ENCODE measurements around the gene ARID2. TPM values are rescaled to one million over a fixed set of nuclear protein-coding genes. Genes with fewer than 3 reads are reported as not detected.

ARID2 gene
- total RNA-seq, 2 donors from 2014 or later: 19.1 to 26.2 TPM

GRCh38 chr12:45907955-45908354 lies 178.4 kb downstream of the ARID2 start:
- no peak for TF ChIP-seq CTCF (IDR thresholded peaks at IDR 0.05)
- TF ChIP-seq POLR2A (IDR thresholded peaks at IDR 0.05): no peak
- 71 to 84% methylated on average over 4 of the region's 4 CpGs for WGBS, 2 donors
- intact Hi-C loops (cut with DNase I): no loop called here
- no peaks in the 10 kb centered on the region for H3K9me3 ChIP-seq
- H3K27me3 ChIP-seq: no peaks in the 10 kb centered on the region
- H3K4me3 ChIP-seq: no peak overlapping the region
- DNase-seq (no peak), ATAC-seq (no peak)
- no peaks in the 10 kb centered on the region for H3K36me3 ChIP-seq (replicated peaks in 1 of 2; ENCODE audit: insufficient read depth in 1 of 2, low read depth in 2 of 2)
- H3K27ac ChIP-seq: no peak overlapping the region
- peaks cover 17% of the 10 kb centered on the region for H3K4me1 ChIP-seq

DNA sequence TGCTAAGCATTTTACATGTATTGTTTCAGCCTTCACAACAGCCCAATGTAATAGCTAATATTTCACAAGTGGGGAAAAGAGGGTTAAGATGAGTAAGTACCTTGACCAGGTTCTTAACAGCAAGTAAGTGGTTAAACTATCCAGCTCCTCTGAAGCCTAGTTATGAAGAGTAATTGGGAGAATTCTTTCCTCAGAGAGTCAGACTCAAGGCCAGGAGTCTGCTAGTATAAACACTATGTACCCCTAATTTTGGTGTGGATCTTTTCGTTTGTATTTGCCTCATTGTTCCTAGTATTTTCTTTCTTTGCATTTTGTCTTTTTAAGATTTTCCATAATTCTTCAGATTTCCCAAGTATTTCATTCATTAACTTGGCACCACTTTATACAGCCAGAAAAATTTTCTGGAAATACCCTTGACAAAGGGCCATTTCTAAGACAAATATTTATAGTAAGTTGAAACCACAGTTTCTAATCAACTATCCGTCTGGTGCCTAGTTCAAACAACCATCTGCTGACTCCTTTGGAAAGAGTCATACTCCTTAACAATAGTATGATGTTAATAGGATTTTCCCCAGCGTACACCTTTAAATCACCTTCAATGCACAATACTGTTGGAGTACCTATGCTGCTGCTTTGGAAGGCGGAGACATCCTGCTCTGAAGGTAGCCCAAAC lies 179.7 kb downstream of the ARID2 start:
- 32% methylated on average over 4 of the region's 4 CpGs for WGBS, 2 donors
- H3K27ac ChIP-seq: peak overlapping the region in 1 of 4 donors; percentile 37
- DNase-seq (no peak), ATAC-seq (peak; percentile 43)
- no peaks in the 10 kb centered on the region for H3K36me3 ChIP-seq (replicated peaks in 1 of 2; ENCODE audit: insufficient read depth in 1 of 2, low read depth in 2 of 2)
- TF ChIP-seq POLR2A (IDR thresholded peaks at IDR 0.05) (no peak), CTCF (IDR thresholded peaks at IDR 0.05) (no peak)
- no peaks in the 10 kb centered on the region for H3K27me3 ChIP-seq
- H3K4me3 ChIP-seq: no peak overlapping the region
- intact Hi-C loops (cut with DNase I): no loop called here
- no peaks in the 10 kb centered on the region for H3K9me3 ChIP-seq
- H3K4me1 ChIP-seq: peaks cover 20% of the 10 kb centered on the region

GRCh38 chr12:45912774-45913173 lies 183.3 kb downstream of the ARID2 start:
- WGBS, 2 donors: 27 to 30% methylated on average over 3 of the region's 3 CpGs
- H3K4me3 ChIP-seq: no peak overlapping the region
- no peak overlapping the region for H3K27ac ChIP-seq
- TF ChIP-seq CTCF (IDR thresholded peaks at IDR 0.05) (no peak), POLR2A (IDR thresholded peaks at IDR 0.05) (no peak)
- no peaks in the 10 kb centered on the region for H3K9me3 ChIP-seq
- no peaks in the 10 kb centered on the region for H3K27me3 ChIP-seq
- intact Hi-C loops (cut with DNase I): no loop called here
- DNase-seq (no peak), ATAC-seq (no peak)
- no peaks in the 10 kb centered on the region for H3K36me3 ChIP-seq (replicated peaks in 1 of 2; ENCODE audit: insufficient read depth in 1 of 2, low read depth in 2 of 2)
- peaks cover 20% of the 10 kb centered on the region for H3K4me1 ChIP-seq

GRCh38 chr12:45913631-45914030 lies 184.1 kb downstream of the ARID2 start:
- no peaks in the 10 kb centered on the region for H3K27me3 ChIP-seq
- no peak for TF ChIP-seq CTCF (IDR thresholded peaks at IDR 0.05)
- no peak for TF ChIP-seq POLR2A (IDR thresholded peaks at IDR 0.05)
- intact Hi-C loops (cut with DNase I): no loop called here
- H3K4me3 ChIP-seq: no peak overlapping the region
- H3K9me3 ChIP-seq: no peaks in the 10 kb centered on the region
- no peaks in the 10 kb centered on the region for H3K36me3 ChIP-seq (replicated peaks in 1 of 2; ENCODE audit: insufficient read depth in 1 of 2, low read depth in 2 of 2)
- ATAC-seq (no peak), DNase-seq (no peak)
- WGBS, 2 donors: 67 to 78% methylated on average over 2 of the region's 2 CpGs
- no peak overlapping the region for H3K27ac ChIP-seq
- H3K4me1 ChIP-seq: peaks cover 18% of the 10 kb centered on the region

- intact Hi-C loops (cut with DNase I): no loop called here
- DNase-seq (no peak), ATAC-seq (no peak)
- no peaks in the 10 kb centered on the region for H3K9me3 ChIP-seq
- TF ChIP-seq POLR2A (IDR thresholded peaks at IDR 0.05): no peak
- TF ChIP-seq CTCF (IDR thresholded peaks at IDR 0.05): no peak
- WGBS, 2 donors: 70 to 93% methylated on average over 1 of the region's 1 CpG
- no peak overlapping the region for H3K4me3 ChIP-seq
- H3K27me3 ChIP-seq: no peaks in the 10 kb centered on the region
- H3K27ac ChIP-seq: no peak overlapping the region
- H3K4me1 ChIP-seq: peaks cover 14% of the 10 kb centered on the region
- no peaks in the 10 kb centered on the region for H3K36me3 ChIP-seq (replicated peaks in 1 of 2; ENCODE audit: insufficient read depth in 1 of 2, low read depth in 2 of 2)
Observed at GRCh38 chr12:45914090-45914489, 184.6 kb downstream of the ARID2 start.

Measured in body of pancreas (tissue), 4 donors.